Putamen (tissue), 1 donor: ENCODE results near the gene ROCK2.

Experiments
- DNase-seq: peaks from one replicate; pipeline ENCODE4 v3.0.0-alpha.2; 2016; ENCODE audit warnings: low spot score

ROCK2 gene

DNA sequence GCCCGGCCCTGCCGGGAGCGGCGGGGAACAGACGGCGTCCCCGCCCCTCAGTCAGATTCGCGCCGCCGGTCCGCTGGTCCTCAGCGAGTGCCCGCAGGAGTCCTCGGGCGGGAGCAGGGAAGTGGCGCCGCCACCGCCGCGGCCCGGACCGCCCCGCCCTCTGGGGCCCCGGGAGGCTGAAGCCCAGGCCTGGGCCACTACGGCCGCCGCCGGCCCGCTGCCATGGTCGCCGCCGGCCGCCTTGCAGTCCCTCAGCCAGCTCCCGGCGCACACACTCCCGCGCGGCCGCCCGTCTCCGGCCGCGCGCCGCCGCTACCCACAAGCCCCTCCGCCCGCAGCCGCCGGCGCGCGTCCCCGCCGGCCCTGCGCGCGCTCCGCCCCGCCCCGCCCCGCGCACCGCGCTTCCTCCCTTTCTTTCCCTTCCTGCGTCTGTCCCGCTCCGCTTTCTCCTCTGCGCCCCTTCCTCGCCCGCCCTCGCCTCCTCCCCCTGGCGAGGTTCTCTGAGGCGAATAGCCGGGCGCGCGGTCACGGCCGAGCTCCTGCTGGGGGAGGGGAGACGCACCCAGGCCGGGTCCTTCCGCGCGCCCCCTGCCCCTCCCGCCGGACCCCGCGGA, at the start of gene ROCK2:
Gene ROCK2, minus strand, starts transcription at position 295 of the 614 bp plus-strand sequence. CDS start 500 bp downstream, outside the sequence.
- peak; percentile 85 for DNase-seq

DNA sequence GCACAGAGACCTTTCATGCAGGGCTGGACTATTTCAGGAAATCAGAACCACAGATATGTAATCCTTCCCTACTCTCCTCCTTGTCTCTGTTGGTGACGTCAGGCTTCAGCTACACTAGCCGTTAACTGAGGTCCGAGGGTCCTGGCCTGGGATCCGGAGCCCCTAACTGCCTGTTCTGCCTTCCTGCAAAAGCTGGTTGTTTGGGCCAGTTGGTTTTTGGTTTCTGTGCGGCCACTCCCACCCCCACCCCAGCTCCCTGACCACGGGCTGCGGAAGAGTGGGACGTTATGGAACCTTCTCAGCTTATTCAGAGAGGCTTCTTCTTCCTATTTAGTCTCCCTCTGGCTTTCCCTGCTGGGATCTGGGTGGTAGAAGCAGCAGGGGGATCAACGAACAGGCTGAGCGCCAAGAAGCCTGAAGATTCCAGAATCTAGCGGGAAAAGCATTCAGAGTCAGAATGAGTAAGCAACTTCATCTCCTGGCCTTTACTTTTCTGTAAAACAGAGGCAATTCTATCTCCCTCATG, 49.3 kb upstream of the ROCK2 start:
- no peak for DNase-seq

DNA sequence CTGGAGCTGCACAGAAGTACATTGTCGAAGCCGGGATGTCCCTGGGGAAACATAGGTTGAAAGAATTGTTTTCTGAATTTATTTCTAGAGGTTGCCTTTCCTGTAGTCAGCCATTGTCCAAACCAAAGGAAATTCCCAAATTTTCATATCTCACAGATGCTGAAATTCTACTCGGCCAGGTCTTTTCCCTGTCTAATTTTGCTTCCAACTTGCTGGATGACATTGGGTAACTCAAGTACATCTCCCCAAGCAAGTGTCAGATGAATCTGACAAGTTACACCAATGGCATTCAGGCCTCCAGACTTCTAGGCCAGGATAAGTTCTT, 47.5 kb upstream of the ROCK2 start:
- DNase-seq: no peak

DNA sequence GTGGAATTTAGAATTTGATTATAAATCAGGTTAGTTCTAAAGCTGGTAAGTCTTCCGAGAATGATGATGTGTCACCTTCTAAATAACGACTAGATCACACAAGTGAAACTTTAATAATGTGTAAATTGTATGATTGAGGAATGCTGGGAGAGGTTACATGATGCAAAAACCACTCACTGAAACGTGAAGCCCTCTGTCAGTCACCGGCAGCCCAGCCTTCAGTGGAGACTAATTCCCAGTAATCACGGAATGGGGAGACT, 45.9 kb upstream of the ROCK2 start:
- no peak for DNase-seq

DNA sequence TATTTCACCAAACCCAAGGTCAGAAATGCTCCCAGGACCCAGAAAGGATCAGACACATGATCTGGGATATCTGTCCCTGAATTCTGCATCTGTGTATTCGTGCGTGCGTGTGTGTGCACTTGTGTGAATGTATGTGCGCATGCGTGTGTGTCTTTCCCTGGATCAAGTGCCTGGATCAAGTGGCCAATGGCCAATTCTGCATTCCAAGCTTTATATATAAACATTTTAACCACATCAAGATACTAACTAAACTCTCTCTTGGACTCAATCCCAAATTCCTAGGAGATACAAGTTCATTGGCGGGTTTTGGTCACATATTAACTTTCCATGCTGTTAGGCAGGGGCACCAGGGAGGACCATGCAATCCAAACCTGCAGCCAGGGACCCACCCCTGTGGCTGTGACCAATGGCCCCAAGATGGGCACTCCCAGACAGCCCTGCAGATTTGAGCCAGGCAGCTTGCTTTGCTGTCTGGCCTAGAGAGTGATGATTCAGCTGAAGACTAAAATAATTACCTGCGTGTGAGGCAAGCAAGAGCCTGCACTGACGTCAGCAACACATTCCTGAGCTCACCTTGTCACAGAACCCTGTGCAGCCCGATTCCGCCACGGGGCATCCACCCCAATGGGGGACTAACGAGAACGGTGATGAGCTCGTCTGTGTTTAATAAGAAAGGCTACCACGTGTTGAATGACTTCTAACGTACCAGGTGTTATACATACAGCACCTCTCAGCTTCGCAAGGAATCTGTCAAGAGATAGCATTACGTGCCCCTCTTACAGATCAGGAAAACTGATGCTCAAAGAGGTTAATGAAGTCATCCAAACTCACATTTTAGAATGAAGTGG, 45.3 kb upstream of the ROCK2 start:
- DNase-seq: no peak

DNA sequence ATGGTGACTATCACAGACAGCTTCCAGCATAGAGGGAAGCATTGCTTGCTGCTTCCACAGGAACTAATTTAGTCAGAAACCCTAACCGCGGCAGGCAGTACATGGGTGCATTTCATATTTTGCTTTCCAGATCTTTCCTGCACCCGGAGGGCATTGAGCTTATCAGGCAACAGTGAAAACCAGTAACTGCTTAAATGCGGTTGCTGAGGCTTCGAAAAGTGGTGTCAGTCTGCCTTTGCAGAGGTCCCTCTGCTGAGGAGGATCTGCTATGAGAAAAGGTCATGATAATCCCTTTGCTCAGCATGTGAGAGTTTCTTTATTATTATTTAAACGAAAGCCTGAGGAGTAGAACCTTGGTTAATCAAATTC, 44.6 kb upstream of the ROCK2 start:
- DNase-seq: no peak

DNA sequence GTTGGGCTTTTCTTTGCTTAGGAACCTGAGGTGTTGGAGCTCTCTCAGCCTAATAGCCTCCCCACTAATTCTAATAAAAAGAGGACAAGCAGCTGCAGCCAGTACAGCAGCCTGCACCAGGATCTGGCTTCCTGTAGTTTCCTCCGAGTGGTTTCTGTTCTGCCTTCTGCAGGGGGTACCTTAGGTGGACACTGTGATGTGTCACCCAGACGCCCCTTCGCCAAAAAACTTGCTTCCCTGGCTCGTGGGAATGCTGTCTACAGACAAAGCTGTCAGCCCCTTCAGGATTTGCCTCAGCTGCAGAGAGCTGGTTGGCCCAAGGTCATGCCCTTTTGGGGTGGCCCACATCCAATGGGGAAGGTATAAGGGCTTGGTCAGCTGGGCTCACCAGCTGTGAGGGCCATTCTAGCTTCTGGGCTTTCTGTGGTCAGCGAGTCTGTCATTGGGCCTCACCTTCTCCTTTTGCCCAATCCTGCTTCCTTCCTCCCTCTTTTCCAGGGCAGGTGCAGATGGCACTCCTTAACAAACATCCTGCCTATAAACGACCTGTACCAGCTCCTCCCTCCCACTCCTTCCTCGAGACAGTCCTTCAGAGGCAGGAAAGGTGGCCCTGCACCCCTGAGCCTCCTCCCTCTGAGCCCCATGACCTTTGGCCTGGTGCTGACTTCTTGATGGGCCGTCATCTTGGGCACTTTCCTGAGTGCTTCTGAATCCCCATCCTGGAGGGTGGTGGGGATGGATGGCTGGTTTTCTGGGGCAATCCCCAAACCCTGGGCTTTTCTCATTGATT, 44.0 kb upstream of the ROCK2 start:
- DNase-seq: no peak

DNA sequence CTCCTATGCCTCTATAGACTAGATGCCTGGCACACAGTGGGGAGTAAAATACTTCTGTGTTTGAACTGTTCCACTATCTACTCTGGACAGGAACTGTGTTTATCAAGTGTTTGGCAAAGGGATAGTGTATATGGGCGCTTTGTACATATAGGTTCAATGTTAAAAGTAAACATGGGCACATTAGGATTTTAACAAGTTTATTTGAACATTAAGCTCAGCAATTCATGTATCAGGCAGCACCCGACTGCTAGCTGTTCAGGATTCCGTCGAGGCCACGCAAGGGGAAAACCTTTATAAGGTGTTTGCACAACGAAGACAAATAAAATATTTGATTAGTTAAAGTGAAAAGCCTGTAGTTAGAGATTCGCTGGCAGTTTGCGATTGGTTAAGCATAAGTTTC, 43.4 kb upstream of the ROCK2 start:
- DNase-seq: no peak

DNA sequence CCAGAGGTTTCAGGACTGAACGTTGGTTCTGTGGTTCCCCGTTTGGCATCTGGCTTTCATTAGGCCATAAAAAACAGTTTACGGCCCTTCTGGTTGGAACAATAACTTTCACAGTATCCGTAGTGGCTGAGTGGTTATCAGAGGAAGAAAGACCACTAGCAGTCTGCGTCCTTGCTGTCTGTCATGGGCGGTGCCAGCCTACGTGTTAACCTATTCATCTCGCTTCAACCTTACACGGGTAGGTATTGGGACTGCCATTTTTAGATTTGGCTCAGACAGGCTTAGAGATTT, 42.6 kb upstream of the ROCK2 start:
- DNase-seq: no peak

DNA sequence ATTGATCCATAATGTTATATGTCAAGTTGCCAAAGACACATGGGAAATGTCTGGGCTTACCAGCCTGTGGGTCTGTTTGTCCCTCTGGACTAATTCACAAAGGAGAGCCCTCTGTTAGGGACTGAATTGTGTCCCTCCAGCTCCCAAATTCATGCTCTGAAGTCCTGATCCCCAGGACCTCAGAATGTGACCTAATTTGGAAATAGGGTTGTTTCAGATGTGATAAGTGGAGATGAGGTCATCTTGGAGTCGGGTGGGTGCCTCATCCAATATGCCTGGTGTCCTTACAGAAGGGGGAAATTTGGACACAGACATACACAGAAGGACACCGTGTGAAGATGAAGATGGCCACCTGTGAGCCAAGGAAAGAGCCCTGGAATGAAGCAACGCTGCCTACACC, 41.4 kb upstream of the ROCK2 start:
- no peak for DNase-seq

DNA sequence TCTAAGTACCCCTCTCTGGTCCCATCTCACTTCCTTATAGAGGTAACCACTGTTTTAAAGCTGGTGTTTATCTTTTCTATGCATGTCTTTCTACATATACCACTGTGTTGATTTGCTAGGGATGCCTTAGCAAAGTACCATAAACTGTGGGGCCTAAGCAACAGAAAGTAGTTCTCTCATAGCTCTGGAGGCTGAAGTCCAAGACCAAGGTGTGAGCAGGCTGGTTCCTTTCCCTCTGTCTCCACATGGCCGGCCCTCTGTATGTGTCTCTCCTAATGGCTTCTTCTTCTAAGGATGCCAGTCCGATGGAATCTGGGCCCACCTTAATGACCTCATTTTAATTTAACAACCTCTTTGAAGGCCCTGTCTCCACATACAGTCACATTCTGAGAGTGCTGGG, 40.8 kb upstream of the ROCK2 start:
- no peak for DNase-seq

DNA sequence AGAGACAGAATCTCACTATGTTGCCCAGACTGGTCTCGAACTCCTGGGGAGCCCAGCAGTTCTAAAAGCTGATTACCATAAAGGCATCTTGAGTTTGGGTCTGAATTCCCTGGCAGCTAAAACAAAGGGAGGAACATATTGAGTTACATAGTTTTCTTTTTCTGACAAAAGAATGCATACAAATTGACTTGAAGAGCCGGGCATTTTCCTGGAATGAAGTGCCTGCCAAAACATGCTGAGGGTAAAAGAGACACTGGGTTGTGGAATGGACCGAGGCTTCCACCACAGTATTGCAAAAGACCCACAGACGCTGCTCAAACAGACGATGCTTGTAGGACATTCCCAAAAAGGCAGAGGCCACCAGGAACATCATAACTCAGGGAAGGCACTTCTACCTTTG, 35.1 kb upstream of the ROCK2 start:
- DNase-seq: no peak

DNA sequence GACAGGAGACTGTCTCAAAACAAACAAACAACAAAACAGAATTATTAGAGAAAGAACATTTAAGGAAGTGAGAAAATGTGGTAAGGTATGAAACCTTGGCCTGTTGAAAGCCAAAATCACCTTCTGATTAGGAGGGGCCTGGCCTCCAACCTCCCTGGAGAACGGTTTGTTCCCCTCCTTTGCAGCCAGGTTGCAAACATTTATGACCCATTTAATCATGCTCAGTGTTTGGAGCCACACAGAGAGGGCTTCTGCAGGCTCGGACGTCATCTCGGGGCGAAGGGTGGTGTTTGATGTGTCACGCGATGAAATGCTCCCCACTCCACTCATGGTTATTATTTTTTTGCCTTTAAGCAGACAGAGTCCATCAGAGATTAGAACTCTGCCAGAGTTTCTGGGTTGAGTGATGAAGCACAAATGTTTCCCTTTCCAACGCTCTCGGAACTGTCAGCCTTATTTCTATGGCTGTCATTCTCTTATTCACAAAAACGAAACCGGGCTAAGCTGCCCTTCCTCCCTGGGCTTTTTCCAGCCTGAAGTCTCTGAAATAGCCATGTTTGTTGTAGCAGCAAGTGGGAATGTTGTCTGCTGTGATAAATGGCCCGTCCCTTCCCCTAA, 33.6 kb upstream of the ROCK2 start:
- DNase-seq: no peak

DNA sequence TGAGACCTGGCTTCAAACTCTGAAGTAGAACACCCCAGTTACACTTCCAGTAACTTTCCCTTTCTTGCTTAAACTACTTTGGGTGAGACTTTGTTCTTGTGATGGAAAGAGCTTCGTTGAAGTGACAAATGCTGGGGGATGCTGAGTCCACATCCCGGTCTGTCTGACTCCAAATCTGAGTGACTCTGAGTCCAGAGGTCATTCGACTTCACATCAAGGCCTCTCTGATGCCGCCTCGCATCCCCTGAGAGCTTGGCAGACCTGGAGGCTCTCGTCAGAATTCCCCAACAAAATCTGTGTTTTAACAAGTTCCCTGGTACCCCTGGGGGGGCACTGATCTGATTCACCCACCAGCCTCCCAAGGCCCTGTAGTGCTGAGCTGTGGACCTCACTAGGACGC, 31.6 kb upstream of the ROCK2 start:
- no peak for DNase-seq

DNA sequence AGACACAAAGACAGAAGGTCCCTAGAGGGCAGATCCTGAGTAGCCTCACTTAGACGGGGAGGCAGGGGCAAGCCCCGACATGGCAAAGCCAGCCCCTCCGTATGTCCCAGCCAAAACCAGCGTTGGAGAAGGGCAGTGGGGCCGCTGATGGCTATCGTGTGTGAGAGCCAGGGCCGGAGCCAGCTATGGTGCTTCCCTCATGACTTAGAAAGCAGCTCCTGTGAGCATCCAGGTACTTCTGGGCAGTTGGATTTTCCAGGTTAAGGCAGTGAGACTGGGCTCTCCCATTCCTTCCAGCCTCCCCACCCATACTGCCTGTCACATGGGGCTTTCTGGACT, 31.2 kb upstream of the ROCK2 start:
- no peak for DNase-seq

DNA sequence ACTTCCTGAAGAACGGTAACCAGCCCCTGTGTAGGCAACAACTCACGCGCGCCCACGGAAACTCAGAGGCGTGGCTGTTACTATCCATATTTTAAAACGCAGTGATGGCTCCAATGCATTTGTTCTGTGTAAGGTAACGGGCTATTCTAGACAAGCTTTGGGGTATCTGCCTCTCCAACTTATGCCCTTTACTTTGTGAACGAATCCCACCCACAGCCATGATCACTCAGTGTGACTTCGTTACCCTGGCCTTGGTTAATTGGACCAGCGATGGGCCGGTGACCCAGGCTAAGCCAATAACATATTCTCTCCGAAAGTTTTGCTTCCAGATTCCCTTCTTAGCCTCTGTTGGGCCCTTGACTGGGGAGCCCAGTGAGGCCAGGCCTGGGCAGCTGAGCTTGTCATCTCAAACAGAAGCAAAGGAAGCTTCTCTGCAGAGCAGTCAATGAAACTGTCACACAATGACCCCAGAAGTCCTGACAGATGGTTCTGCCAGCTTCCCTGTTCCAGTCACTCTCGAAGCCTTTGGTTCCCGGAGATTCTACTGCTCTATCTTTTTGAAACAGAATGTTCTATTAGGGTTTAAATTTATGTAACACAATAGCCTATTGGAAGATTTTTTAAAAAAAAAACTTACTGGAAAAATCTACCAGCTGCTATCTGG, 30.7 kb upstream of the ROCK2 start:
- DNase-seq: no peak

DNA sequence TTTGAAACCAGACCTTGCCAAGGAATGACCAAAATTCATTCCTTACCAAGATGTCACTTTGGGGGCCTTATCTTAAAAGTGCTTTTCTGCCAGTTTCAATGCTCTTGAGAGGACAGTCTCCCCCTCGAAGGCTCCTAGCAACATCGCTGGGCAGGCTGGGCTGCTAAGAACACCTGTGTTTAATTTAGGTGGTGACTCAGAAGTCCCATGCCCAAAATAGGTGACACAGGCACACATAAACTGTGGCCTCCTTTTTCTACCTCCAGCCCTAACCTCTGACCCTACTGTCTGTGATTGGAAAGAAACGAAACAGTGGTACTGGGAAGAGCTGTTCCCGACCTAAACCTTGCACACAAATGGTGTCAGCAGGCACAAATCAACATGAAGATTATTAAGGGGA, 28.7 kb upstream of the ROCK2 start:
- DNase-seq: no peak

DNA sequence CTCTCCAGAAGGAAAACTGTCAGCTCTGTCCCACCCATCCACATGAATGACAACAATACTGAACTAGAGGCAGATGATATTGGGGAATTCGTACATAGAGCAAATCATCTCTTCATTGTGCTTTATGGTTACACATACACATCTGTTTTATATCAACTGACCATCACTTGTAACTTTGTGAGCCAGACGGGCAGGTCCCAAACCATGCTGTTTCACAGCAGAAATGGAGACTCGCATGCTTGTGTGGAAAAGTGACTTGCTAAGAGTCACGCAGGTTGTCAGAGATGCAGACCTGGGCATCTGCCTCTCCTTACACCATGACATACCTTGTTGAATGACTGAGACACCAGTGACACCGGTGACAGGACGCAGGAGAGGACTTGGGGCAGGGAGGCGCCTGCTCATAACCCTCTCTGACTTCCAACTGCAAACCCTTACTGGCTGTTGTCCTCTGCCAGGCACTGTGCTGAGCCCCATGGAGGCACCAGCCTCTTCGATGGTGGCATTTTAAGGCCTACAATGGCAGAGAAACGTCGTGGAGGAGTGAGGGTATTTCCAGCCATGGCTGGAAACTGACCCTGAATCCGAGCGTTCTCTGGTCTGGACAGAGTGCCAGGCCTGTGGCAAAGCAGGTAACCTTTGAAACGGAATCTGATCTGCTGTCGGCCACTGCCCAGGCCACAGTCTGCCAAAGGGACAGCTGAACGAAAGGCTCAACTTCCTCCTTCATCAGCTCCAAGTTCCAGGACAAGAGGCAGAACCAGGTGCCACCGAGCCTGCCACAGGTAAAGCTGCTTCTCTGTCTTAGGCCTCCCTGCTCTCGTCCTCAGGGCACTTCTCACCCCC, 26.9 kb upstream of the ROCK2 start:
- no peak for DNase-seq

DNA sequence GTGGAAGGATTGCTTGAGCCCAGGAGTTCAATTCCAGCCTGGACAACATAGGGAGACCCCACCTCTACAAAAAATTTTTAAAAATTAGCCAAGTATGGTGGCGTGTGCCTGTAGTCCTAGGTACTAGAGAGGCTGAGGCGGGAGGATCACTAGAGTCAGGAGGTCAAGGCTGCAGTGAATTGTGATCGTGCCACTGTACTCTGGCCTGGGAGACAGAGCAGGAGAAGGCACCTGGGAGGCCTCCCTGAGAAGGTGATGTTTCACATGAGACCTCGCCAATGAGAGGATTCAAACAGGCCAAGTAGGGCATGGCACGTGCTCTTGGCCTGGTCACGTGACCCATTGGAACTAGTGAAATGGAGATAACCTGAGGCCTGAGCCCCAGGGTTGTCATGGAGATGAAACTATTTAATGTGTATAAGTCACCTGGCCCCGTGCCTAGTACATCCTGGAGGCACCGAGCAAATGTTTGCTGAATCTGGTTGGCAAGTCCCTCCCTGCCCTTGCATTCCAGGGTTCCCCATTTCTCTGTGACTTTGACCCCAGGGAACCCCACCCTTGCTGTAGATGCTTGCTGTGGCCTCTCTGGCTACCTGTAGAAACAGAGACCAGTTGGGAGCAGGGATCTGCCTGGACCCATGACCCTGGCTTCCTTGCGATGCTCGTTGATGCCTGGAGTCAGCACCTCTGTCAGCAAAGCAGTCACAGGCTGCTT, 26.1 kb upstream of the ROCK2 start:
- no peak for DNase-seq

DNA sequence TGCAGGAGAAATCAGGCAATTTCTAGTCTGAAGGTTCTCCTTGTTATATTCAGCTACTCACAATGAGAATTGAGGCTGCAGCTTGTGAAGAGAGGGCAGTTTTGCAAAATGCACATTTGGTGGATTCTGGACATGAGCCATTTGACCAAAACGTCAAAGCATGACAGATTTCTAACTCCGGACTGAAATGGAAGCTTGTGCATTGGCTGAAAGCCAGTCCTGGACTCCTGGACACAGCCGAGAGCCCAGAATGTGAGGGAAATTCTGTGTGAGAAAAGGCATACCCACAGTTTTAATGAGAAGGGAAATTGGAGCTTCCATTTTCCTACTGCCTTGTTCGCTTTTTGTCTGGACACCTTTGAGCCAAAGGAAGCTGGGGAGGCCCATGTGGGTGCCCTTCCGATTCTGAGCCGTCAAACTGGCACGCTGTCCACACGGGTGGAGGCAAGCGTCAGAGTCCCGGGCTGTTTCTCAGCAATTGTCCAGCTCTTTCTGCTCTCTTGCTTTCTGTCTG, 23.7 kb upstream of the ROCK2 start:
- no peak for DNase-seq
